ENCODE measurements around the gene BCR. TPM values are rescaled to one million over a fixed set of nuclear protein-coding genes. Genes with fewer than 3 reads are reported as not detected.

Gene BCR
- total RNA-seq, 1 experiment from 2014 or later = 77.0 TPM

- Histone ChIP-seq H2BK15ac (ENCODE audit: low read depth, low read length) (no peak overlapping the region), H3K56ac (ENCODE audit: insufficient read length, low read depth, low read length) (no peak overlapping the region), H3K4me2 (ENCODE audit: insufficient read depth, insufficient read length, low read length) (no peak overlapping the region), H3K4me1 (ENCODE audit: insufficient read depth, low read length) (no peaks in the 10 kb centered on the region), H3K14ac (ENCODE audit: insufficient read depth, low read length) (no peak overlapping the region), H2AK5ac (ENCODE audit: insufficient read length, low read length) (no peak overlapping the region), H3K23ac (ENCODE audit: insufficient read length, low read depth, low read length) (no peak overlapping the region), H2BK5ac (ENCODE audit: insufficient read length, low read length) (no peak overlapping the region), H3K23me2 (ENCODE audit: insufficient read length, low read depth, low read length, poor library complexity, severe bottlenecking) (no peaks in the 10 kb centered on the region), H3K9ac (ENCODE audit: extremely low read depth, insufficient read length, low read length) (no peak overlapping the region), H3T11ph (ENCODE audit: low read length) (no peak overlapping the region), H3K4ac (ENCODE audit: low read depth, low read length) (no peak overlapping the region), H3K27ac (ENCODE audit: insufficient read length, low read depth, low read length) (no peak overlapping the region), H2BK20ac (ENCODE audit: low read depth, low read length, poor library complexity, severe bottlenecking) (no peak overlapping the region), H4K5ac (ENCODE audit: insufficient read length, low read depth, low read length) (no peak overlapping the region), H4K20me1 (ENCODE audit: control insufficient read depth, insufficient read depth, insufficient read length) (no peaks in the 10 kb centered on the region), H3K27me3 (ENCODE audit: insufficient read depth, low read length) (peaks cover 36% of the 10 kb centered on the region), H3K79me2 (ENCODE audit: insufficient read depth, low read length) (no peaks in the 10 kb centered on the region), H4K91ac (ENCODE audit: insufficient read length, low read depth, low read length) (no peak overlapping the region), H3K79me1 (ENCODE audit: insufficient read depth, low read depth, low read length, poor library complexity, severe bottlenecking) (no peaks in the 10 kb centered on the region), H3K18ac (ENCODE audit: insufficient read length, low read depth, low read length) (no peak overlapping the region), H4K8ac (replicated peaks; ENCODE audit: insufficient read length, low read depth, low read length) (no peak overlapping the region), H2BK120ac (ENCODE audit: low read depth, low read length, poor library complexity, severe bottlenecking) (no peak overlapping the region), H2AFZ (ENCODE audit: low read length) (no peak overlapping the region), H2BK12ac (ENCODE audit: insufficient read length, low read depth, low read length) (no peak overlapping the region), H3K9me3 (ENCODE audit: control insufficient read depth, low read depth, low read length) (no peaks in the 10 kb centered on the region)
- Mint-ChIP-seq H3K9me3 (no peaks in the 10 kb centered on the region), H3K27me3 (ENCODE audit: low read depth) (peaks cover 97% of the 10 kb centered on the region), H3K4me3 (no peak overlapping the region), H3K36me3 (ENCODE audit: insufficient read depth in 1 of 3, low read depth in 3 of 3) (no peaks in the 10 kb centered on the region; a peak in 1 of 7 replicates), H3K27ac (no peak overlapping the region), H3K4me1 (no peaks in the 10 kb centered on the region)
- TF ChIP-seq CTCF (conservative IDR thresholded peaks at IDR 0.05) = no peak
- no peak for DNase-seq
- WGBS (ENCODE audit: extremely low coverage, insufficient read length, low lambda C conversion rate) = no CpG with 5 or more reads among the region's 4 CpGs
Observed at GRCh38 chr22:23356094-23356493, 175.8 kb downstream of the BCR start.
